HL-60 (cell line): ENCODE measurements around the gene MLC1.

Source experiments
- DNase-seq, 2 experiments: peaks; one replicate each; pipeline ENCODE4 v3.0.0-alpha.2; 2010 to 2020; ENCODE audit warnings: low read depth in 1 of 2, low spot score in 1 of 2
- H3K27ac ChIP-seq: fragments of 250-450 bp; sonication (Bioruptor Pico); replicated peaks from 2 replicates; pipeline ENCODE4 v1.5.1; 2020; ENCODE audit warnings: mild to moderate bottlenecking, moderate library complexity
- H3K27me3 ChIP-seq: fragments of 250-450 bp; sonication (Bioruptor Pico); 2 replicates; pipeline ENCODE4 v1.5.1; 2021; ENCODE audit warnings: mild to moderate bottlenecking, moderate library complexity; ENCODE audit not compliant: insufficient read depth, poor library complexity, severe bottlenecking
- H3K4me3 ChIP-seq: replicated peaks from 2 replicates; pipeline ENCODE4 v1.5.1; 2011; ENCODE audit warnings: mild to moderate bottlenecking, control low read depth, low read length; ENCODE audit not compliant: insufficient read depth
- GABPA ChIP-seq: IDR thresholded peaks from 2 replicates; pipeline ENCODE4 v1.6.1; 2012; ENCODE audit warnings: low read depth
- POLR2AphosphoS5 ChIP-seq: IDR thresholded peaks from 2 replicates; pipeline ENCODE4 v1.6.1; 2012; ENCODE audit warnings: low read depth
- SPI1 ChIP-seq: IDR thresholded peaks from 2 replicates; pipeline ENCODE4 v1.6.1; 2012; ENCODE audit warnings: low read depth, mild to moderate bottlenecking, borderline replicate concordance
- TF ChIP-seq, protein P1 (sequence below): IDR thresholded peaks from one replicate; pipeline ENCODE4 v1.5.1; 2011; ENCODE audit warnings: low read length, control low read depth, inconsistent platforms; ENCODE audit not compliant: insufficient read depth
- TF ChIP-seq, protein P2 (sequence below): IDR thresholded peaks from 2 replicates; pipeline ENCODE4 v1.6.1; 2012; ENCODE audit warnings: low read depth; ENCODE audit not compliant: insufficient replicate concordance

The MLC1 gene

DNA sequence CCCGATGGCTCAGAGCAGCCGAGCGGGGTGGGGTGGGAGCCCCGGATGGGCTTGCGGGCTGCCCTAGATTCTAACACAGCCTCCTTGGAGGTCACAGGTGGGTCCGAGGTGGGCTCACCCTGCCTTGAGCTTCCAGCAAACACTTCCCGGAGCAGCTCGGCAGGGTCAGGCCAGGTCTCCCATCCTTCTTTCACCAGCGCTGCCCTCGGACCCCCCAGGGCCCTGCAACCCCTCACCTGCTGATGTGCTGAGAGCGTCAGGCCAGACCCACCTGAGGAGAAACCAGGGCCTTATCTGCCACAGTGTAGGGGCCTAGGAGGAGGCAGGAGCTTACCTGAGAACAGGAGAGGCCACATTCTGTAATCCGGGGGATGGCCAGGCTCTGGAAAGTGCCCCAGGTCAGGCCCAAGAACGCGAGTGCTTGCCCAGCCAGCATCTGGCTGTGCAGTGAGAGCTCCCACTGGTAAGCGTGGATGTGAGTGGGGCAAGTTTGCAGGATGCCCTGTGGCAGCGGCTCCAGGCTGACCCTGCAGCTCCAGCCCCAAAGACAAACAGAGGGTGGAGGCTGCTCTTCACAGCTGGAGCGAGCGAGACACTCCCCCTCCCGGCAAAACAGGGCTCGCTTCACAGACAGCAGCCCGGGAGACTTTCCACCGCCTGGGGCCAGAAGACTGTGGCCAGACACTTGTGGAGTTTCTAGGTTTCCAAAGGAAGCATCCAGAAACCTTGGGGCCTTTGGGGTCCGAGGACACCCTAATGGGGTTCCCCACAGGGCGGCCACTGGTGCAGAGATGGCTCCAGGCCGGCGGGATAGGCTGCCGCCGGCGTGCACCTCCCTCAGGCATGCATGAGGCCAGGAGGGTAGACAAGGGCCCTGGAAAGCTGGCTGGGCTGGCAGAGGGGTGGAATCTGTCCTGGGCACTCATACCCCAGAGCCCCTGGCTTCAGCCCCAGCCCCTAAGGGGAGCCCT lies 72.7 kb downstream of the MLC1 start, which contains the start of gene IL17REL:
TSS of gene IL17REL (minus strand) at position 555 of the 971 bp plus-strand sequence. CDS start at position 436, 119 bp downstream.
- no peak for DNase-seq
- TF ChIP-seq, protein P1, sequence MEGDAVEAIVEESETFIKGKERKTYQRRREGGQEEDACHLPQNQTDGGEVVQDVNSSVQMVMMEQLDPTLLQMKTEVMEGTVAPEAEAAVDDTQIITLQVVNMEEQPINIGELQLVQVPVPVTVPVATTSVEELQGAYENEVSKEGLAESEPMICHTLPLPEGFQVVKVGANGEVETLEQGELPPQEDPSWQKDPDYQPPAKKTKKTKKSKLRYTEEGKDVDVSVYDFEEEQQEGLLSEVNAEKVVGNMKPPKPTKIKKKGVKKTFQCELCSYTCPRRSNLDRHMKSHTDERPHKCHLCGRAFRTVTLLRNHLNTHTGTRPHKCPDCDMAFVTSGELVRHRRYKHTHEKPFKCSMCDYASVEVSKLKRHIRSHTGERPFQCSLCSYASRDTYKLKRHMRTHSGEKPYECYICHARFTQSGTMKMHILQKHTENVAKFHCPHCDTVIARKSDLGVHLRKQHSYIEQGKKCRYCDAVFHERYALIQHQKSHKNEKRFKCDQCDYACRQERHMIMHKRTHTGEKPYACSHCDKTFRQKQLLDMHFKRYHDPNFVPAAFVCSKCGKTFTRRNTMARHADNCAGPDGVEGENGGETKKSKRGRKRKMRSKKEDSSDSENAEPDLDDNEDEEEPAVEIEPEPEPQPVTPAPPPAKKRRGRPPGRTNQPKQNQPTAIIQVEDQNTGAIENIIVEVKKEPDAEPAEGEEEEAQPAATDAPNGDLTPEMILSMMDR = no peak
- no peak for TF ChIP-seq SPI1
- Histone ChIP-seq H3K27ac (no peak within 1 kb of the TSS), H3K27me3 (peaks cover 59% of the 10 kb centered on the region), H3K4me3 (no peak within 1 kb of the TSS)

DNA sequence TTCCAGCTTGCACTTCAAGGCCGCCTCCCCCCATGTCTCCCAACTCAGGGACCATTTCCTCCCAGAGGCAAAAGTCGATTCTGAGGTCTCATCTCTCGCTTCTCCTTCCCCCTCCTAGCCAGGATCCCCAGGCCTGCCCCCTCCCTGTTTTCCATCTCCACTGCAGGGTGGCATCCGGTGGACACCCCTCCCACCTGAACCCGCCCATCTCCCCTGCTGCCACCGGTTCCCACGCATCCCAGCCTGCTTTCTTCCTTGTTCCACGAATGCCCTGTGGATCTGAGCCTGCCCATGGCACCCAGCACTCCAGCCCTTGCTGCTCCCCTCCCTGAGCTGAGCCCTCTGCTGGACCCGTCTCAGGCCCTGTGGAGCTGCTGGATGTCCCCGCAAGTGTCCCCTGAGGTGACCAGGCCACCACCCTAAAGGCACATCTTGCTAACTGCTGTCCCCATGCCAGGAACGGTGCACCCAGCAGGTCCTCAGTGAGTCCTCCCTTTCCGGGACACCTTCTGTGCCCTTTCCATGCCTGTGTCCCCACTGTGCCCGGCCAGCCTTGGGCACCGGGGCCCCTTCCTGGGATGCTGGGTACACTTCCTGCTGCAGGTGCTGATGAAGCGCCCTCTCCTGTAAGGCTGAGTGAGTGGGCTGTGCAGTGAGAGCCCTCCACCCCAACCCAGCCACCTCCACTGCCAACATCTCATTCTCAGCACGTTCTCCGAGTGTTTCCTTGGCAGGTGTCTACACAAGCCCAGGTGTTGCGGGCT lies 73.6 kb downstream of the MLC1 start:
- Histone ChIP-seq H3K27me3 (peaks cover 51% of the 10 kb centered on the region), H3K27ac (no peak overlapping the region), H3K4me3 (no peak overlapping the region)
- TF ChIP-seq GABPA (no peak), SPI1 (no peak), POLR2AphosphoS5 (no peak)
- TF ChIP-seq, protein P1 = no peak
- TF ChIP-seq, protein P2, sequence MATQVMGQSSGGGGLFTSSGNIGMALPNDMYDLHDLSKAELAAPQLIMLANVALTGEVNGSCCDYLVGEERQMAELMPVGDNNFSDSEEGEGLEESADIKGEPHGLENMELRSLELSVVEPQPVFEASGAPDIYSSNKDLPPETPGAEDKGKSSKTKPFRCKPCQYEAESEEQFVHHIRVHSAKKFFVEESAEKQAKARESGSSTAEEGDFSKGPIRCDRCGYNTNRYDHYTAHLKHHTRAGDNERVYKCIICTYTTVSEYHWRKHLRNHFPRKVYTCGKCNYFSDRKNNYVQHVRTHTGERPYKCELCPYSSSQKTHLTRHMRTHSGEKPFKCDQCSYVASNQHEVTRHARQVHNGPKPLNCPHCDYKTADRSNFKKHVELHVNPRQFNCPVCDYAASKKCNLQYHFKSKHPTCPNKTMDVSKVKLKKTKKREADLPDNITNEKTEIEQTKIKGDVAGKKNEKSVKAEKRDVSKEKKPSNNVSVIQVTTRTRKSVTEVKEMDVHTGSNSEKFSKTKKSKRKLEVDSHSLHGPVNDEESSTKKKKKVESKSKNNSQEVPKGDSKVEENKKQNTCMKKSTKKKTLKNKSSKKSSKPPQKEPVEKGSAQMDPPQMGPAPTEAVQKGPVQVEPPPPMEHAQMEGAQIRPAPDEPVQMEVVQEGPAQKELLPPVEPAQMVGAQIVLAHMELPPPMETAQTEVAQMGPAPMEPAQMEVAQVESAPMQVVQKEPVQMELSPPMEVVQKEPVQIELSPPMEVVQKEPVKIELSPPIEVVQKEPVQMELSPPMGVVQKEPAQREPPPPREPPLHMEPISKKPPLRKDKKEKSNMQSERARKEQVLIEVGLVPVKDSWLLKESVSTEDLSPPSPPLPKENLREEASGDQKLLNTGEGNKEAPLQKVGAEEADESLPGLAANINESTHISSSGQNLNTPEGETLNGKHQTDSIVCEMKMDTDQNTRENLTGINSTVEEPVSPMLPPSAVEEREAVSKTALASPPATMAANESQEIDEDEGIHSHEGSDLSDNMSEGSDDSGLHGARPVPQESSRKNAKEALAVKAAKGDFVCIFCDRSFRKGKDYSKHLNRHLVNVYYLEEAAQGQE = no peak
- DNase-seq = no peak

DNA sequence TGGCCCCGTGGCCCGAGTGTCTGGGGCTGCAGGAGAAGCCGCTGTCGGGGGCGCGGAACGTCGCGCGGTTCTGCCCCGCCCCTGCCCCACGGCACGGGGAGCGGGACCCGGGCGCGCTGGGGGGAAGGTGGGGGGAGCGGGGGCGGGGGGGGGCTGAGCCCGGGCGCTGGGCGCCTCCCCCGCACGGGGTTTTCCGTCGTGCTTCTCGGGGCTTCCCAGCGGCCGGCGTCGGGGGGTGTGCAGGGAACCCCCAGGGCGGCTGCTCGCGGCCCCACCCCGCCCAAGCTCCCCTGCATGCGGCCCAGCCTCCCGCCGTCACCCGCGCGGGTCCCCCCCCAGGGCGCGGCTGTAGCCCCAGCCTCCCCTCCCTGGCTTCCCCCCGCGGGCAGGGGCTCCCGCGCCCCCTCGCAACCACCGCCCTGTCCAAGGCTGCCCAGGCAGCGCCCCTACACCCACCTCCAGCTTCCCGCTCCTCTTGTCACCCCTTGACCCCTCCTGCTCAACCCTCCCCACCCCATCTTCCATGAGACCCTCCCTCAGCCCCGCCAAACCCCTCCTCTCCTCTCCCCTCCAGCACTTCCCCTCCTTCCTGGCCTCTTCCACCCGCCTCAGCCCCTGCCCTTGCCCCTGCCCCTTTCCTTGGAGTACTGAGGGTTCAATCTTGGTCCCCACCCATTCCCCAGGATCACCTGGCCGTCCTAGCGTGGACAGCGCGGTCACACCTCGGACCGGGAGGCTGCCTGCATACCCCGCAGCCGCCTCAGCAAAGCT lies 74.4 kb downstream of the MLC1 start:
- no peak overlapping the region for H3K27ac ChIP-seq
- H3K4me3 ChIP-seq = no peak overlapping the region
- peaks cover 46% of the 10 kb centered on the region for H3K27me3 ChIP-seq

More for the DNA sequence above, 74.4 kb downstream of the MLC1 start:
- DNase-seq = no peak
- TF ChIP-seq, protein P1 = no peak
- TF ChIP-seq GABPA (no peak), SPI1 (no peak), POLR2AphosphoS5 (no peak)
- TF ChIP-seq, protein P2 = no peak
